ENCODE data around the gene BABAM2.

DNA sequence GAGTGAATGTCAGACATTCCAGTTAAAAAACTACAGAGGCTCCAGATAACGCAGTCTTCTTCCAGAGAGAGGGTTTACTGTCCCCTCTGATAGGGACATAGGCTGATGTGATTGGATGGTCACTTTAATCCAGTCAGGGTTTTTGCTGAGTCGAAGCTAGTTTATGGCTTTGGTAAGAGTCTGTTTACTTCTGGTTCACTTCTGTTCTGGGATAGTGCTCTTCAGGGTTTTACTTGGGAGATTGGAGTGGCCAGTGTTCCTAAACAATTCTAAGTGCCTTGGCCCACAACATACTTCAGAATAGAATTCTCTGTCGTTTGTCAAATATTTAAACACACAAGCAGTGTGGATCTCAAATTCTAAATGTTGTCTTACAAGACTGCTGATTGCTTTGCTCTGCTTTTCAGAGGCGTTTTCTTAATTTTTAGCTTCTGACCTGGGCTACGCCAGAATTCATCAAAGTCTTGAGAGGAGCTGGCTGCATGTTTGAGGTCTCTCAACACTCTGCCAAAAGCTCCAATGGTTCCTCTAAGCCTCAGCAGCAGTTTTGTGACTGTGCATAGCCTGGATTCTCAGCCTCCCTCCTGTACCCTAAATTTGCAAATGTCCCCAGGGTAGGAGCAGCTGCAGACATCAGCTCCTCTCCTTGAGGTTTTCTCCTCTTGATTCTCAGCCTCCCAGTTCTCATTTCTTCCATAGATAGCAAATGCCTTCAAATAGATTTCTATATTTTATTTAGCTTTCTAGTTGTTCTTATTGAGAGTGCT lies 105.8 kb downstream of the BABAM2 start:
- TF ChIP-seq POLR2A (IDR thresholded peaks at IDR 0.05): no peak
- TF ChIP-seq, protein P1, sequence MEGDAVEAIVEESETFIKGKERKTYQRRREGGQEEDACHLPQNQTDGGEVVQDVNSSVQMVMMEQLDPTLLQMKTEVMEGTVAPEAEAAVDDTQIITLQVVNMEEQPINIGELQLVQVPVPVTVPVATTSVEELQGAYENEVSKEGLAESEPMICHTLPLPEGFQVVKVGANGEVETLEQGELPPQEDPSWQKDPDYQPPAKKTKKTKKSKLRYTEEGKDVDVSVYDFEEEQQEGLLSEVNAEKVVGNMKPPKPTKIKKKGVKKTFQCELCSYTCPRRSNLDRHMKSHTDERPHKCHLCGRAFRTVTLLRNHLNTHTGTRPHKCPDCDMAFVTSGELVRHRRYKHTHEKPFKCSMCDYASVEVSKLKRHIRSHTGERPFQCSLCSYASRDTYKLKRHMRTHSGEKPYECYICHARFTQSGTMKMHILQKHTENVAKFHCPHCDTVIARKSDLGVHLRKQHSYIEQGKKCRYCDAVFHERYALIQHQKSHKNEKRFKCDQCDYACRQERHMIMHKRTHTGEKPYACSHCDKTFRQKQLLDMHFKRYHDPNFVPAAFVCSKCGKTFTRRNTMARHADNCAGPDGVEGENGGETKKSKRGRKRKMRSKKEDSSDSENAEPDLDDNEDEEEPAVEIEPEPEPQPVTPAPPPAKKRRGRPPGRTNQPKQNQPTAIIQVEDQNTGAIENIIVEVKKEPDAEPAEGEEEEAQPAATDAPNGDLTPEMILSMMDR (IDR thresholded peaks at IDR 0.05): no peak
- TF ChIP-seq POLR2AphosphoS5 (IDR thresholded peaks at IDR 0.05): no peak
